MM.1S (cell line): ENCODE measurements around the gene ARPC1B.

ENCODE experiments used
- CTCF ChIP-seq: fragments of 300-600 bp; sonication (generic); IDR thresholded peaks from 2 replicates; pipeline ENCODE4 v1.5.1; 2016; ENCODE audit warnings: antibody characterized with exemption, low read length, mixed read lengths
- EZH2phosphoT487 ChIP-seq: fragments of 300-600 bp; sonication (generic); IDR thresholded peaks from 2 replicates; pipeline ENCODE4 v1.6.1; 2018; ENCODE audit warnings: antibody characterized with exemption, low read length

- TF ChIP-seq CTCF (no peak), EZH2phosphoT487 (no peak)
Measured at GRCh38 chr7:99393355-99394187, 19.0 kb downstream of the ARPC1B start.
